GM15510 (cell line): ENCODE data around the gene C11orf42.
A peak's percentile ranks its signal among the peaks of the same experiment; 100 is the strongest.

ENCODE experiments used
- POLR2A ChIP-seq: IDR thresholded peaks from 3 replicates; pipeline ENCODE4 v1.6.1; 2011; ENCODE audit warnings: borderline replicate concordance; ENCODE audit not compliant: insufficient read length; ENCODE audit errors: extremely low read depth

The C11orf42 gene

DNA sequence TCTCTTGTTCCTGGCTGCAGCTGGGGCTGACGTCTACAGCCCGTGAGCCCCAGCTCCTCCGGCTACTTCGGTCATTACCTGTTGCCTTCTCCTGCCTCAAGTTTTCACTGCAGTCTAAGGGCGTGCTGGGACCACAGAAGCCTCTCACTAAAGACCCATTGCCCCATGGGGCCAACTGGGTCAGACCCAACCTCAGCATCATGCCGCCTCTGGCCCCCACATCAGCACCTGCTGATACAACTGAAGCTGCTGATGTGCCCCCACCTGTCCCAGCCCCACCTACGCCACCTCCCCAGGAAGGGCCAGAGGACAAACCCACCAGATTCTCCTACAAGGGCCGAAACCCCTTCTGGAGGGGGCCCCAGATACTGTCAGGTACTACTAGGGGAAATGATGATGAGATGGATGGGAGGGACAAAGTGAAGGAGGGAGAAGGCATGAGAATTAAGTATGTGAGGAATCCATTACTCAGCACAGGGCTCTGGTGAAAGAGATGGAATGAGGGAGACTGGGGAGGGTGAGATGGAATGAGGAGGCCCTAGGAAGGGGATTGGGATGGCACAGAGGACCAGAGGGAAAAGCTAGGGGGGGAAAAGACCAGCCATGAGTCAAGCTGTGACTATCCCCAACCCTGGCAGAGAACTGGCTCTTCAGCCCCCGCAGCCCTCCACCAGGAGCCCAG lies 5.1 kb downstream of the C11orf42 start:
- TF ChIP-seq POLR2A: no peak

DNA sequence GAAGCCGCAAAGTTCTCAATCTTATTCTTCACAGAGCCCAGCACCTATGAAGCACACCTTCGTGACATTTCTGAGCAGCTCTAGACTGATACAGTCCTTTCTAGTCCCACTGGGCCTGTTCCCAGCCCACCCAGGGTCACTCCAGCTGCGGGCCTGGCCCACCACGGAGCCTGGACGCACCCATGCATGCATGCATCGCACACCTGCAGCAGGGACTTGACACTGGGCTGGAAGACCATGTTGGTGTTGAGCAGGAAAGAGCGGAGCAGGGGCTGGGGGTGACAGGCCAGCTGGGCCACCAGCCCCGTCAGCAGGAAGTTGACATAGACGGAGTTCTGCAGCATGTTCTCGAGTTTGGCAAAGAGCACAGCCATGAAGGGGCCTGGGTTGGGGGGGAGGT lies 9.2 kb downstream of the C11orf42 start:
- no peak for TF ChIP-seq POLR2A

DNA sequence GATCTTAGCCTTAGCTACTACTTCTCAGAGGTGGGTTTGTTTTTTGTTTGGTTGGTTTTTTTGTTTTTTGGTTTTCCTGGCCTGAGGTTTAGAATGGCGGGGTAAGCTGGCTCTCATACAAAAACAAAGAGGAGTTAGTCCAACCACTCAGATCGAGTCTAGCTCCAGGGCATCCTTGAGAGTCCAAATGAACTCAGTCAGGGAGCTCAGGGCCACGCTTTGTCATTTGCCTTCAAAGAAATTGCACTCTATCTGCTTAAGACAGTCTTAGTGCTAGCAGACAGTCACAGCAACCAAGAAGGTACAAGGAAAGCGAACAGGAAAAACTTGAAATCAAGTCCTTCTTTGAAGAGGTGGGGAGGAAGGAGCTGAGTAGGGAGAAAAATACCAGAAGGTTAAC lies 11.1 kb downstream of the C11orf42 start:
- TF ChIP-seq POLR2A: no peak

DNA sequence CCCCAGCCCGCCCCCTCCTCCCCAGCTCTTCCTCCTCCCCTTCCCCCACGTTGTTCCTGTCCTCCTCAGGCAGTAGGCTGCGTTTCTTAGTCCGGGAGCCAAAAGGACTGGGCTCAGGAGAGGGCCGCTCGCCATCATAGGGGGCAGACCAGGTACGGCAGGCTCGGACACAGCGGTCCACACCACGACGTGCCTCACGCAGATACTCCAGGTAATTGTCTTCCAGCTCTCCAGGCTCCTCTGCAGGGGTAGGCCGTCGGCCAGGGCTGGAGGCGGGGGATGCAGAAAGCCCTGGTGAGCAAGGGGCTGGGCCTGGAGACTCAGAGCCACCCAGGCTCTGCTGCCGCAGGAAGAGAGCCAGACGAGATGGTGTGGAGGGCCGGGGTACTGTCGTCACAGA lies 12.4 kb downstream of the C11orf42 start:
- TF ChIP-seq POLR2A: no peak

DNA sequence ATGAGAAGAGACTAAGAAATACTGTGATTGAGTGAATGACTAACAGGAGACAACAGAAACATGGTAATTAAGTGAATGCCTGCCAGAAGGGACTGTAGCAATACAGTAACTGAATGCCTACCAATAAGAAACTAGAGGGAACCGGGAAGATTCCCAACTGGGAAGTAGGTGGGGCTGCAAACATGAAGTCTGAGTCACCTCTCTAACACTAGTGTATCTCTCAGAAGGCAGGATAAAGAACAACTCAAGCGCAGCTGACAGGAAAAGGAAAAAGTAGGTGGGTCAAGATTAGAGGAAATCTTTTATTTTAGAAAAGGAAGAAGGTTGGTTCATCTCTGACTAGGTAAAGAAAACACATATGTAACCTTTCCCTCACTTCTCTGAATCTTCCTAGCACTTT lies 14.0 kb downstream of the C11orf42 start:
- TF ChIP-seq POLR2A: no peak

DNA sequence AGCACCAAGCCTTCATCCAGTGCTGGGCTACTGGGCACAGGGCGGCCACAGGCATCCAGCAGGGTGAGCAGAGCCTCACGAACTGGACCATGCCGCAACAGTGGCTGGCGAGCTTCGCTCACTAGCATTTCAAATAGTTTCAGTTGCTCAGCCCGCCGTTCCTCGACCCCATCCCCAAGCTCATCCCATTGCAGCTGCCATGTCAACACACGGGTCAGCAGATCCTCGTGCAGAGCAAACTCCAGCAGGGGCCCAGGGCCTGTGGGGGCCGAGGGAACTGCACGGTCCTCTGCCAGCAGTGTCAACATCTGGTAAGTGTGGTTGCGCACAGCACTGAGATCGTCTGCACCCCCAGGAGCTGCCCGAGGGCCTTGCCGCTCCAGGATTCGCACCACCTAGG lies 18.5 kb downstream of the C11orf42 start:
- no peak for TF ChIP-seq POLR2A

DNA sequence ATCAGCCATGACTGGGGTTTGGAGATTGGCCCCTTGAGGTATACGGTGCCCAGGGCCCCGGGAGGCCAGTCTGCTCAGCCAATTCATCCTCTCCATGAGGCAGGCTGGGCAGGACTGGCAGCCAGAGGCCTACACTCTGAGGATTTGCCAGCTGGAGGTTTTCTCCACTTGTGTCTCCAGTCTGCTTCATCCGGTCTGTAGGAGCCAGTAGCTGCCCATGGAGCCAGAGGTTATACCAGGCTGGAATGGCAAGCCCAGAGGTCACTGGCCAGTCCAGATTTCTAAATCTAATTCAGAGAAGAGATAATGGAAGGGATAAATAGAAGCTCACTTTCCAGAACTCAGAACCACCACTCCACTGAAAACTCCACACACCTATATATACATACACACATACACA lies 19.1 kb downstream of the C11orf42 start:
- TF ChIP-seq POLR2A: no peak

DNA sequence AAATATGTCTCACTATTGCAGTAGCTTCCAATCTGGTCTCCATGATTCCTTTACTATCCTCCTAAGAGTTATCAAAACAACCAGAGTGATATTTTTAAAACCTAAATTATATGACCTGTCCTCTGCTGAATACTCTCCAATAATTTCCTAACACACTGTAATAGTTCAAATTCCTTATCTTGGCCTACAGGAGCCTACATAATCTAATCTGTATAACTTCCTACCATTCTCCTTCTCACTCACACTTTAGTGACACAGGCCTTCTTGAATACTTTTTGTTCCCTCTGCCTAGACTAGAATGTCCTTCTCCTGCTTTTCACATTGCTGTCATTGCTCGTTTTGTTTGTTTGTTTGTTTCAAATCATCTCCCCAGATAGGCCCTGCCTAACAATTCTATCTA lies 19.7 kb downstream of the C11orf42 start:
- no peak for TF ChIP-seq POLR2A

DNA sequence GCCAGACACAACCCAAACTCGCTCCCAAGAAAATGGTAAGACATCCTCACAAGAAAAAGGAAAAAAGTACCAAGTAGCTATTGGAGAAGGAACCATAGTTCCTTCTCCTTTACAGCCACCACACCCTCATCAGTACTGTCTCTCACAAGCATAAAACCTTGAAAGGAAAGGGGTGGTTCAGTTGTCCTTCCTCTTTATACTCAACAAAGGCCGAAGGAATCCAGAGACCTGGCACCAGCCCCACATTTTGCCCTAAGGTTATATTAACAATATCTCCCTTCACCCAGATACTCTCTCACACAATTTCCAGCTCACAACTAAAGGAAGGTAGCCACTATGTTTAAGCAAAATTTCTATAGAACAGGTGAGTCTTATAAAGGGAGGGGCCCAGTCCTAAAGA lies 20.5 kb downstream of the C11orf42 start:
- no peak for TF ChIP-seq POLR2A

DNA sequence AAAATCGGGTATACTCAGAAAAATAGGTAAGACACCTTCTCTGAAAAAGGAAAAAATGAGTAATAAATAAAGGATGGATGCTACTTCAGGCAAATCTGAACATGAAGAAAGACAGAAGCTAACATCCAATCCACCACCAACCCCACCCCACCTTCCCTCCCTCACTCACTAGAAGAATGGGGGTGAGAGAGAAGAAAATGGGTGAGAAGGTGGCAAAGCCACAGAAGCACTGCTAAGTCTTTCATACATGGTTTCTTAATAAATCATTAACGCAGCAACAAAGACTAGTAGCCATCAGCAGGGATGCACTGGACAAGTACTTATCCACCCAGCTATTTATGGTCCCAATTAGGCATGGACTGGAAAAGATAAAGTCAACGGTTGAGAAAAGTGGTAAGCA lies 23.2 kb downstream of the C11orf42 start:
- TF ChIP-seq POLR2A: no peak

DNA sequence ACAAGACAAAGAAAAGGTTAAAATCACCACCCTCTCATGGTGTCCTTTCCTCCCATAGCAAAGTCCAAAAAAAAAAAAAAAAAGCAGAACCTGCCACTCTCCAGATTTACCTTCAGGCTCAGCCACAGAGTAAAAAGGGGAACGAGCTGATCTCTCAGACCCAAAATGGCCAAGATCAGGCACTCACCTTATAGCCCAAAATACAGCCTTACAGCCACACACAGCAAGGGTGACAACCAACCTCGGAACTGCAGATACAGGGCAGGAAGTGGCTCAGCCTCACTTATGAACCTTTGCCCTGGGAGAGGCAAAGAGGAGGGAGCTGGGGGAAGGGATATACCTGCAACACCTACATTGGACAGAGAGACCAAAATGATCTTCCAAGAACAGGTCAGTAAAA lies 24.6 kb downstream of the C11orf42 start:
- no peak for TF ChIP-seq POLR2A

DNA sequence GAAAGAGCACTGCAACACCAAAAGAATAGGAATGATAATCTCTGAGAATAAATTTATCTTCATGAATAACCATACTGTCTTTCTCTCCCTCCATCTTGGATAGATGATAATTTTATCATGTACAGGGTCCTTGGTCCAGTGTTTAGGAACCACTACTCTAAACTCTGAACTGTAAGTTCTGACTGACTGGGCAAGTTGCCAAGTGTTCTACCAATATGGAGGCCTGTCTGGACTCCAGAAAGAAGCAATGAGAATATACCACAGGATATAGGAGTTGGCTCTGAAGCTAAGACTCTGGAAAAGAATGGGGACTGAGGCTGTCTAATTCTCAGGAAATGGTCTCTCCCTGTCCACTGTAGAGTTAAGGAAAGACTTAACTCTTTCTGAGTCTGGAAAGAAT lies 27.5 kb downstream of the C11orf42 start:
- no peak for TF ChIP-seq POLR2A

DNA sequence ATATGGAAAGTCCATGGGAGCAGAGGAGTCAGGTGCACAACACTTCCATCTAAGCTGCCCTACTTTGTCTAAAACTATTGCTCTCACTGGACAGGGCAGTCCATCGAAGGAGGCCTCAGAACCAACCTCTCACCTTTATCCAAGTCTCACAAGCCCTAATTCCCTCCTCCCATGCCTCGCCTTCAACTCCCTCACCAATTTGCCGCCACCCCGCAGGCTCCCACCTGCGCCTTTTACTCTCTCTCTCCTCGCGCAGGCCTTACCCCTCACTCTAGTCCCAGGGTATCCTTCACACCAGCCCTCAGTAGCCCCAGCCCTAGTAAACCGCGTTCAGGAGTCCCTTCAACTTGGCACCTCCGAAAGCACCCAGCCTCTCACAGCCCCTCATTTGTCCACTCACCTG lies 28.6 kb downstream of the C11orf42 start:
- TF ChIP-seq POLR2A: no peak

DNA sequence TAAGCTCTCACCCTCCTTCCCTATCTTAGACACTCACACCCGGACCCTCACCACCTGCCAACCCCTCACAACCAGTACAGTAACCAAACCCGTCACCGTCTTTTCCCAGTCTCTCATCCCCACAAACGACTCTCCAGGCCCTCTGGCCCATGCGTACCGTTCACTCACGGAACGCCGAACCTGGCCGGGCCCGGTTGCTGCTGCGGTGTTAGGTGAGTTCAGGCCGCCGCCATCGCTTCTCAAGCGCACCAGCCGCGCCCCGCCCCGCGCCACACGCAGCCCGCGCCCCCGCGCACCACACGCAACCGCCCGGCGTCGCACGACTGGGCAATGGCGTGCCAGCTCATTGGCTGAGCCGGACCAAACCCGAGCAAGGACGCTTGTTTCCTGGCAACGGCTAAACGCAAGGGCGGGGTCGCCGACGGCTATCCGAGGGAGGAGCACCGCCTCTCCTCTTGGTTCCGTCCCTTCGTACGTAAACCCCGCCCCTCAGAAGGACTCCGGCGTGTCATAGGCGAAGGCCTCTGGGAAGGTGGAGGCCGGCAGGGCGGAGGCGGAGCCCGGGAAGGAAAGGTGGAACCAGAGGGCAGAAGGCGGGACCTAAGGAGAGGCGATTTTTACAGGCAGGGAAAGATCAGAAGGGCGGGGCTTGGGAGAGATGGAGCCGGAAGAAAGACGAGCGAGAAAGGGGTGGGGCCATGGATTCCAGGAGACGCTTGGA lies 29.2 kb downstream of the C11orf42 start, which contains the start of gene FHIP1B:
Gene FHIP1B (minus strand): TSS at position 250 of the 721 bp plus-strand sequence. CDS start 10,120 bp downstream, outside the sequence.
- TF ChIP-seq POLR2A: peak; percentile 76

DNA sequence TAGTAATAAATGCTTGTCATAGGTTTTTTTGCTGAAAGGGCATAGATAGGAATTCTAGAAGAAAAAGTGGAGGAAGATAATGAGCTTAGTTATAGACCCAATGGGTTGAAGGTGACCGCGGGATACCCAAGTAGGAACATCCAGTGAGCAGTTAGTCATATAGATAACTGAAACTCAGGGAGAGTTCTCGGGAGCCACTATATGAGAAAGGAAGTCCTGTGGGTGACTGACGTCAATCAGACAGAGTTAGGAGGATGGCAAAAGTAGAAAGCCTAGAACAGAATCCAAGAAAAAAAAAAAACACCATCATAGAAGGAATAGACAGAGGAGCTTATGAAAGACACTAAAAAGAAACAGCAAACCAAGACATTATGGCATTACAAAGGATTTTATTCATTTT lies 31.9 kb downstream of the C11orf42 start:
- TF ChIP-seq POLR2A: no peak

DNA sequence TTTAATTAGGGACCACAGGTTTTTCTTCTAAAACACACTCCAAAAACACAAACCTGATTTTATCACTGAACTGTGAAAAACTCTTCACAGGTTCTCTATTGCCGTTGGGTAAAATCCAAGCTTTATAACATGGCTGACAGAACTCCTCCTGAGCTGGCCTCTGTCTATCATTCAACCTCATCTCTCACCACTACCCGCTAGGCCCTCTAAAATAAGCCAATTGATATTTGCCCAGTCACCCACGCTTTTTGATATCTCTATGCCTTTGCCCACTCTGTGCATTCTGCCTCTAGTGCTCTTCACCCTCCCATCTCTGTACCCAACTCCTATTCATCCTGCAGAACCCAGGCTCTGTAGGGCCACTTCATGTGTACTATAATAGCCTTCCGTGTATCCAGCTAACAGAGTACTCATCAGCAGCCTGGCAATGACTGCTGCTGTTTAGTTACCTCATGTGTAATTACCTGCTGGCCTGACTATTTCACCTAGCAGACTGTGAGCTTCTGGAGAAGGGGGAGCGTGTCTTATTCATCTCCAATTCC lies 32.5 kb downstream of the C11orf42 start:
- no peak for TF ChIP-seq POLR2A
